ENCODE results near the gene GALNT7. TPM values are rescaled to one million over a fixed set of nuclear protein-coding genes. Genes with fewer than 3 reads are reported as not detected.

The GALNT7 gene
- polyA plus RNA-seq, 1 of the 3 experiments (the other 2 are of a cell fraction): 14.8 TPM

DNA sequence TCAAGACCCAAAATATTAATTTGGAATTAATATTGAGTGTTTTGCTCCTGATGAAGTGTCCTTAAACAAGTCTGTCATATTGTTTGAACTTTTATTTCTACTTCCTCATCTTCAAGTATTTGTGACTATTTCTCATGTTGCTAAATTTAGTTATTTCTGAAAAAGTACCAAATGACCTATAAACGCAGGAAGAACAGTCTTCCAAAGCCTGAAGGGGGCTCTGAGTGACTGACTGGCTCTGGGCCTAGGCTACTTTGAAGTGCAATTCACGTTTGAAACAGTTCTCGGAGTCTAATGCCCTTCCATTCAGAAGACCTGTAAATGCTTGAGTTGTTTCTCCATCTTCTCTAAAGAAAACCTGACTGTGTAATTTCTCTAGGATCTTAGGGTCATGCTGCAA lies 26.5 kb downstream of the GALNT7 start:
- H3K36me3 ChIP-seq (replicated peaks in 1 of 2; ENCODE audit: control insufficient read depth in 1 of 2, insufficient read depth in 2 of 2, low read length in 1 of 2): peaks cover 0 to 2% of the 10 kb centered on the region in 2 experiments
- peaks cover 22% of the 10 kb centered on the region for H3K79me2 ChIP-seq (ENCODE audit: insufficient read depth)
- H3K4me2 ChIP-seq: no peak overlapping the region
- ChIA-PET POLR2A (no interaction called here), CTCF (no interaction called here)
- 87% methylated on average over 3 of the region's 3 CpGs for WGBS (ENCODE audit: low lambda C conversion rate)
- peaks cover 0 to 16% of the 10 kb centered on the region in 2 experiments; a peak in 2 of 4 replicates for H3K4me1 ChIP-seq (ENCODE audit: control insufficient read depth in 1 of 2, insufficient read depth in 2 of 2, low read depth in 1 of 2, low read length in 1 of 2)
- no peak overlapping the region for H3K9ac ChIP-seq
- peaks cover 7% of the 10 kb centered on the region for H3F3A ChIP-seq (replicated peaks; ENCODE audit: insufficient read depth)
- no peaks in the 10 kb centered on the region; the same call in 1 of the 2 replicates for H3K9me2 ChIP-seq
- H4K20me1 ChIP-seq (ENCODE audit: insufficient read depth): no peaks in the 10 kb centered on the region
- no peaks in the 10 kb centered on the region for H3K27me3 ChIP-seq (ENCODE audit: insufficient read depth)
- H3K4me3 ChIP-seq (ENCODE audit: low read depth in 2 of 2, low read length in 1 of 2): no peak overlapping the region
- no peak overlapping the region for H2AFZ ChIP-seq (ENCODE audit: low read depth)
- TF ChIP-seq ELF1 (IDR thresholded peaks at IDR 0.05) (no peak), EZH2phosphoT487 (IDR thresholded peaks at IDR 0.05; ENCODE audit: borderline replicate concordance, low read depth) (no peak), EP300 (IDR thresholded peaks at IDR 0.05; ENCODE audit: borderline replicate concordance in 1 of 2, low read depth in 1 of 2, low read length in 1 of 2) (no peak), TEAD4 (IDR thresholded peaks at IDR 0.05; ENCODE audit: borderline replicate concordance, insufficient read depth) (no peak), FOSL2 (IDR thresholded peaks at IDR 0.05; ENCODE audit: borderline replicate concordance, low read depth) (no peak), YY1 (IDR thresholded peaks at IDR 0.05; ENCODE audit: low read depth) (no peak), JUND (IDR thresholded peaks at IDR 0.05) (no peak), TCF12 (IDR thresholded peaks at IDR 0.05) (no peak), POLR2AphosphoS5 (IDR thresholded peaks at IDR 0.05; ENCODE audit: low read depth, low read length) (no peak), MEF2A (IDR thresholded peaks at IDR 0.05; ENCODE audit: borderline replicate concordance, low read depth) (no peak), RAD21 (IDR thresholded peaks at IDR 0.05; ENCODE audit: low read length) (no peak), MAX (IDR thresholded peaks at IDR 0.05; ENCODE audit: low read depth) (no peak), FOXM1 (IDR thresholded peaks at IDR 0.05; ENCODE audit: low read depth) (no peak), FOXJ3 (CRISPR knock-in tag; IDR thresholded peaks at IDR 0.05) (no peak), GABPA (IDR thresholded peaks at IDR 0.05; ENCODE audit: low read depth) (no peak)
- TF ChIP-seq, protein P1, sequence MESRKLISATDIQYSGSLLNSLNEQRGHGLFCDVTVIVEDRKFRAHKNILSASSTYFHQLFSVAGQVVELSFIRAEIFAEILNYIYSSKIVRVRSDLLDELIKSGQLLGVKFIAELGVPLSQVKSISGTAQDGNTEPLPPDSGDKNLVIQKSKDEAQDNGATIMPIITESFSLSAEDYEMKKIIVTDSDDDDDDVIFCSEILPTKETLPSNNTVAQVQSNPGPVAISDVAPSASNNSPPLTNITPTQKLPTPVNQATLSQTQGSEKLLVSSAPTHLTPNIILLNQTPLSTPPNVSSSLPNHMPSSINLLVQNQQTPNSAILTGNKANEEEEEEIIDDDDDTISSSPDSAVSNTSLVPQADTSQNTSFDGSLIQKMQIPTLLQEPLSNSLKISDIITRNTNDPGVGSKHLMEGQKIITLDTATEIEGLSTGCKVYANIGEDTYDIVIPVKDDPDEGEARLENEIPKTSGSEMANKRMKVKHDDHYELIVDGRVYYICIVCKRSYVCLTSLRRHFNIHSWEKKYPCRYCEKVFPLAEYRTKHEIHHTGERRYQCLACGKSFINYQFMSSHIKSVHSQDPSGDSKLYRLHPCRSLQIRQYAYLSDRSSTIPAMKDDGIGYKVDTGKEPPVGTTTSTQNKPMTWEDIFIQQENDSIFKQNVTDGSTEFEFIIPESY (IDR thresholded peaks at IDR 0.05; ENCODE audit: borderline replicate concordance, low read depth): no peak
- TF ChIP-seq, protein P2, sequence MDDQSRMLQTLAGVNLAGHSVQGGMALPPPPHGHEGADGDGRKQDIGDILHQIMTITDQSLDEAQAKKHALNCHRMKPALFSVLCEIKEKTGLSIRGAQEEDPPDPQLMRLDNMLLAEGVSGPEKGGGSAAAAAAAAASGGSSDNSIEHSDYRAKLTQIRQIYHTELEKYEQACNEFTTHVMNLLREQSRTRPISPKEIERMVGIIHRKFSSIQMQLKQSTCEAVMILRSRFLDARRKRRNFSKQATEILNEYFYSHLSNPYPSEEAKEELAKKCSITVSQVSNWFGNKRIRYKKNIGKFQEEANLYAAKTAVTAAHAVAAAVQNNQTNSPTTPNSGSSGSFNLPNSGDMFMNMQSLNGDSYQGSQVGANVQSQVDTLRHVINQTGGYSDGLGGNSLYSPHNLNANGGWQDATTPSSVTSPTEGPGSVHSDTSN (IDR thresholded peaks at IDR 0.05): no peak
- TF ChIP-seq, protein P3, sequence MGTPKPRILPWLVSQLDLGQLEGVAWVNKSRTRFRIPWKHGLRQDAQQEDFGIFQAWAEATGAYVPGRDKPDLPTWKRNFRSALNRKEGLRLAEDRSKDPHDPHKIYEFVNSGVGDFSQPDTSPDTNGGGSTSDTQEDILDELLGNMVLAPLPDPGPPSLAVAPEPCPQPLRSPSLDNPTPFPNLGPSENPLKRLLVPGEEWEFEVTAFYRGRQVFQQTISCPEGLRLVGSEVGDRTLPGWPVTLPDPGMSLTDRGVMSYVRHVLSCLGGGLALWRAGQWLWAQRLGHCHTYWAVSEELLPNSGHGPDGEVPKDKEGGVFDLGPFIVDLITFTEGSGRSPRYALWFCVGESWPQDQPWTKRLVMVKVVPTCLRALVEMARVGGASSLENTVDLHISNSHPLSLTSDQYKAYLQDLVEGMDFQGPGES (IDR thresholded peaks at IDR 0.05; ENCODE audit: low read depth, low read length): no peak
- TF ChIP-seq, protein P4, sequence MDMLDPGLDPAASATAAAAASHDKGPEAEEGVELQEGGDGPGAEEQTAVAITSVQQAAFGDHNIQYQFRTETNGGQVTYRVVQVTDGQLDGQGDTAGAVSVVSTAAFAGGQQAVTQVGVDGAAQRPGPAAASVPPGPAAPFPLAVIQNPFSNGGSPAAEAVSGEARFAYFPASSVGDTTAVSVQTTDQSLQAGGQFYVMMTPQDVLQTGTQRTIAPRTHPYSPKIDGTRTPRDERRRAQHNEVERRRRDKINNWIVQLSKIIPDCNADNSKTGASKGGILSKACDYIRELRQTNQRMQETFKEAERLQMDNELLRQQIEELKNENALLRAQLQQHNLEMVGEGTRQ (IDR thresholded peaks at IDR 0.05; ENCODE audit: borderline replicate concordance, low read depth, low read length): no peak
- DNase-seq: no peak
- no peak overlapping the region for H3K27ac ChIP-seq (ENCODE audit: low read depth in 2 of 2, low read length in 1 of 2)
- no peaks in the 10 kb centered on the region for H3K9me3 ChIP-seq
